Naive thymus-derived CD8-positive, alpha-beta T cell (primary cell): ENCODE data around the gene SYNGR1. TPM values are rescaled to one million over a fixed set of nuclear protein-coding genes. Genes with fewer than 3 reads are reported as not detected.

Experiments used
- ATAC-seq, 2 donors: fragments of 150-1000 bp; cut with Tn5 transposase in 1 of 2; sonication (Bioruptor Pico), chemical (Tn5 transposase) in 1 of 2; 1 replicate in 1 of 2; 2 replicates in 1 of 2; pipeline ENCODE4 v1.10.0; 2021; ENCODE audit warnings: mild to moderate bottlenecking in 2 of 2, moderate library complexity in 2 of 2
- POLR2A ChIA-PET: fragments of 350-600 bp; sonication (Branson Sonifier 250); formaldehyde crosslinking; loops from one replicate; lab custom pipeline; 2021; ENCODE audit warnings: antibody characterized with exemption; lab: Charles Lee
- DNase-seq, 10 donors: peaks; one replicate each; pipeline versions ENCODE4 v3.0.0 to v3.0.0-alpha.2; 2020 to 2022
- H3K27ac Mint-ChIP-seq, 10 donors: one replicate each; pipeline ENCODE4 v1.8.0; 2020 to 2022; ENCODE audit warnings: mild to moderate bottlenecking in 10 of 10, mixed read lengths in 10 of 10, moderate library complexity in 4 of 10, inconsistent platforms in 1 of 10
- H3K27me3 Mint-ChIP-seq, 5 donors: one replicate each; pipeline ENCODE4 v1.8.0; 2021 to 2022; ENCODE audit warnings: mixed read lengths in 5 of 5
- H3K36me3 Mint-ChIP-seq, 3 donors: one replicate each; pipeline ENCODE4 v1.8.0; 2020 to 2022; ENCODE audit warnings: mixed read lengths in 3 of 3, mild to moderate bottlenecking in 2 of 3, inconsistent platforms in 1 of 3
- H3K4me1 Mint-ChIP-seq, 4 donors: one replicate each; pipeline ENCODE4 v1.8.0; 2021 to 2022; ENCODE audit warnings: mixed read lengths in 4 of 4
- H3K4me3 Mint-ChIP-seq, 10 donors: one replicate each; pipeline ENCODE4 v1.8.0; 2020 to 2022; ENCODE audit warnings: mild to moderate bottlenecking in 10 of 10, mixed read lengths in 10 of 10, moderate library complexity in 6 of 10, inconsistent platforms in 1 of 10
- H3K9me3 Mint-ChIP-seq, 9 donors: one replicate each; pipeline ENCODE4 v1.8.0; 2020 to 2022; ENCODE audit warnings: mixed read lengths in 9 of 9, mild to moderate bottlenecking in 3 of 9, inconsistent platforms in 1 of 9, moderate library complexity in 1 of 9
- polyA plus RNA-seq, 3 donors: library from polyadenylated mRNA; unstranded; fragments of 300-500 nt; fragmentation: Illumina TruSeq; gene quantifications; one replicate each; pipeline ENCODE4 v1.2.3, GENCODE V29; 2021
- total RNA-seq, 8 experiments: library from RNA in 2 of 8; stranded (reverse) in 2 of 8; gene quantifications; one replicate each; pipeline ENCODE4 v1.2.3 and lab custom pipeline; 2021 to 2026

The SYNGR1 gene
- total and polyA plus RNA-seq, 5 experiments from 2014 or later = 10.0 to 14.8 (median 11.4) TPM

DNA sequence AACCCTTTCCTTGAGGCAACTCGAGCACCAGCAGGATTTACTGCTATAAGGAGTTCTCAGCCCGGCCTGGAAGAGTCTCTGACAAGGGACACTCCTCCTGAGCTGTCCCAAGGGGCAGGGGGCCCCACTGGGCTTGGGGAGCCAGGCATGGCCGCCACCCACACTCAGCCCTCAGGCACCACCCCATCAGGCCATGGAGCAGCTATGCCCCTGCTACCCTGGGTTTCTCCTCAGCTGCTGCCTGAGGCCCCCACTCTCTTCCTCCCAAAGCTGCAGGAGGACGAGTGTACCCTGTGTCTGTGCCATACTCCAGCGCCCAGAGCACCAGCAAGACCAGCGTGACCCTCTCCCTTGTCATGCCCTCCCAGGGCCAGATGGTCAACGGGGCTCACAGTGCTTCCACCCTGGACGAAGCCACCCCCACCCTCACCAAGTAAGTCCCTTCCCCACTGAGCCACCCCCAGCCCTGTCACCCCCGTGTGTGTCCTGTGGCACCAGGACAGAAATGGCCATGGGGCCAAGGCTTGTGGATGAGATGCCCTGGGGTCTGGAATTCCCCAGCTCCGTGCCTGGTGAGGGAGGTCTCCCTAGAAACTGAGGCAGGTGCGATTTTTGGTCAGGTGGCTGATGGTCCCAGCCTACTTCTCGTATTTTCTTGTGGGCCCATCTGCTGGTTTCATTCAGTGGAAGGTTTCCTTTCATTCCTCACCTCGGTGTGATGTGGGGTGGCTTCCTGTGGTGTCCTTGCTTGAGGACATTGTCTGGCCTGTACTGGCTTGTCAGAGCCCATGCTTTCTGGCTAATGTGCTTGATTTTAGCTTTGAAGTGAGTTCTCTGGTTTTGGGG lies 78.2 kb downstream of the SYNGR1 start:
- POLR2A ChIA-PET = interaction anchor here (1.2 to 1.4 kb wide), 3 partner anchors 9 to 13 kb away, joined by 3 to 4 read pairs (median 4); no protein-coding TSS in a partner anchor
- H3K27ac Mint-ChIP-seq = peak overlapping the region in 2 of 10 donors; percentile 34 to 46
- no peaks in the 10 kb centered on the region for H3K9me3 Mint-ChIP-seq
- no peaks in the 10 kb centered on the region for H3K27me3 Mint-ChIP-seq
- no peaks in the 10 kb centered on the region for H3K4me1 Mint-ChIP-seq
- ATAC-seq = no peak
- no peak for DNase-seq
- H3K4me3 Mint-ChIP-seq = no peak overlapping the region
- H3K36me3 Mint-ChIP-seq = peaks cover 4 to 78% (median 12%) of the 10 kb centered on the region in 3 donors

DNA sequence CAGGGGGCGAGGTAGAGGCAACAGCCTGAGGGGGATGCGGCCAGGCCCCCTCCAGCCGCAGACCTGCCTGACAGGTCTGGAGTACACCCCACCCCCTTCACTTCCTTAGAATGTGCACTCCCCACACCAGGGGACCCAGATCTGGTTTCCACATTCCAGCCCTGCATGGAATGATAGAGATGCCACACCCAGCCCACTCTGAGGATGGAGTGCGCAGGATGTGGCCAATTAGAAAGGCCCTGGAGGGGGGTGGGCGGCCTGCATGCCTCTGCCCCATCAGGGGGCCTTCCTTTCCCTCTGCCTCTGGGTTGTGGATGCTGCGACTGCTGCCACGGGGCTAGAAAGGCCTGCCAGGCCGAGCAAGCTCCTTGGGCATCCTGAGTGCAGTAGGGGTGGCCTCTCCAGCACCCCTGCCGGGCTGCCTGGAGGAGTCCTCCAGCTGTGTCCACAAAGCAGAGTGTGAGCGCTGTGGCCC lies 78.8 kb downstream of the SYNGR1 start:
- no peak for DNase-seq
- Mint-ChIP-seq H3K4me3 (no peak overlapping the region), H3K9me3 (no peaks in the 10 kb centered on the region), H3K4me1 (no peaks in the 10 kb centered on the region), H3K27me3 (no peaks in the 10 kb centered on the region), H3K27ac (no peak overlapping the region), H3K36me3 (peaks cover 4 to 73% (median 12%) of the 10 kb centered on the region in 3 donors)
- no peak for ATAC-seq
- POLR2A ChIA-PET = interaction anchor here (1.2 kb wide), 1 partner anchor 12 kb away, joined by 3 read pairs; no protein-coding TSS in a partner anchor

- no peaks in the 10 kb centered on the region for H3K27me3 Mint-ChIP-seq
- ATAC-seq (no peak), DNase-seq (no peak)
- no peak overlapping the region for H3K4me3 Mint-ChIP-seq
- H3K4me1 Mint-ChIP-seq = no peaks in the 10 kb centered on the region
- H3K36me3 Mint-ChIP-seq = peaks cover 0 to 71% (median 8%) of the 10 kb centered on the region in 3 donors
- H3K27ac Mint-ChIP-seq = peak overlapping the region in 1 of 10 donors; percentile 5
- no peaks in the 10 kb centered on the region for H3K9me3 Mint-ChIP-seq
- POLR2A ChIA-PET = interaction anchor here (1.2 kb wide), 1 partner anchor 12 kb away, joined by 3 read pairs; no protein-coding TSS in a partner anchor
These were observed 79.4 kb downstream of the SYNGR1 start for GRCh38 chr22:39429186-39429585.

- Mint-ChIP-seq H3K4me1 (no peaks in the 10 kb centered on the region), H3K9me3 (no peaks in the 10 kb centered on the region), H3K27me3 (no peaks in the 10 kb centered on the region), H3K4me3 (no peak overlapping the region), H3K36me3 (peaks cover 0 to 62% (median 8%) of the 10 kb centered on the region in 3 donors), H3K27ac (peak overlapping the region in 1 of 10 donors; percentile 34)
- ATAC-seq (no peak), DNase-seq (no peak)
- POLR2A ChIA-PET = no interaction called here
These were observed 80.3 kb downstream of the SYNGR1 start for GRCh38 chr22:39429916-39430575.

- Mint-ChIP-seq H3K4me1 (no peaks in the 10 kb centered on the region), H3K4me3 (no peak overlapping the region), H3K27ac (no peak overlapping the region), H3K36me3 (peaks cover 0 to 56% (median 8%) of the 10 kb centered on the region in 3 donors), H3K9me3 (no peaks in the 10 kb centered on the region), H3K27me3 (no peaks in the 10 kb centered on the region)
- ATAC-seq (no peak), DNase-seq (no peak)
- POLR2A ChIA-PET = no interaction called here
These were observed 80.9 kb downstream of the SYNGR1 start for GRCh38 chr22:39430576-39431150.

- H3K4me3 Mint-ChIP-seq = no peak overlapping the region
- H3K9me3 Mint-ChIP-seq = no peaks in the 10 kb centered on the region
- no peaks in the 10 kb centered on the region for H3K27me3 Mint-ChIP-seq
- ATAC-seq = no peak
- H3K36me3 Mint-ChIP-seq = peaks cover 0 to 50% (median 8%) of the 10 kb centered on the region in 3 donors
- no peak for DNase-seq
- no peaks in the 10 kb centered on the region for H3K4me1 Mint-ChIP-seq
- no peak overlapping the region for H3K27ac Mint-ChIP-seq
- POLR2A ChIA-PET = interaction anchor here (0.8 to 1.0 kb wide), 2 partner anchors 22 to 89 kb away, joined by 4 to 5 read pairs; no protein-coding TSS in a partner anchor
These were observed 81.5 kb downstream of the SYNGR1 start for GRCh38 chr22:39431216-39431801.

GRCh38 chr22:39431821-39432251 lies 82.0 kb downstream of the SYNGR1 start:
- peak overlapping the region in 1 of 10 donors; percentile 59 for H3K27ac Mint-ChIP-seq
- H3K27me3 Mint-ChIP-seq = no peaks in the 10 kb centered on the region
- POLR2A ChIA-PET = interaction anchor here (0.8 to 1.0 kb wide), 2 partner anchors 22 to 88 kb away, joined by 4 to 5 read pairs; no protein-coding TSS in a partner anchor

GRCh38 chr22:39432361-39432811 lies 82.6 kb downstream of the SYNGR1 start:
- no peak overlapping the region for H3K4me3 Mint-ChIP-seq
- H3K4me1 Mint-ChIP-seq = peaks cover 0 to 4% (median 4%) of the 10 kb centered on the region in 4 donors
- DNase-seq (no peak), ATAC-seq (no peak)
- no peak overlapping the region for H3K27ac Mint-ChIP-seq
- H3K9me3 Mint-ChIP-seq = no peaks in the 10 kb centered on the region
- POLR2A ChIA-PET = interaction anchor here (1.0 kb wide), 1 partner anchor 87 kb away, joined by 4 read pairs; no protein-coding TSS in a partner anchor
- H3K27me3 Mint-ChIP-seq = no peaks in the 10 kb centered on the region
- H3K36me3 Mint-ChIP-seq = peaks cover 0 to 39% (median 5%) of the 10 kb centered on the region in 3 donors

More at GRCh38 chr22:39431821-39432251, 82.0 kb downstream of the SYNGR1 start:
- no peak overlapping the region for H3K4me3 Mint-ChIP-seq
- no peaks in the 10 kb centered on the region for H3K9me3 Mint-ChIP-seq
- no peak for DNase-seq
- no peak for ATAC-seq
- H3K36me3 Mint-ChIP-seq = peaks cover 0 to 44% (median 8%) of the 10 kb centered on the region in 3 donors
- no peaks in the 10 kb centered on the region for H3K4me1 Mint-ChIP-seq

GRCh38 chr22:39433476-39434242 lies 83.9 kb downstream of the SYNGR1 start:
- ATAC-seq (no peak), DNase-seq (no peak)
- Mint-ChIP-seq H3K4me3 (no peak overlapping the region), H3K27me3 (peaks cover 0 to 2% (median 0%) of the 10 kb centered on the region in 5 donors), H3K4me1 (peaks cover 0 to 13% (median 12%) of the 10 kb centered on the region in 4 donors), H3K9me3 (no peaks in the 10 kb centered on the region), H3K36me3 (peaks cover 0 to 26% (median 3%) of the 10 kb centered on the region in 3 donors), H3K27ac (peak overlapping the region in 1 of 10 donors; percentile 28)
- POLR2A ChIA-PET = interaction anchor here (0.7 to 1.0 kb wide), 3 partner anchors 13 to 114 kb away, joined by 3 read pairs; partner anchors contain the start of gene RPL3

DNA sequence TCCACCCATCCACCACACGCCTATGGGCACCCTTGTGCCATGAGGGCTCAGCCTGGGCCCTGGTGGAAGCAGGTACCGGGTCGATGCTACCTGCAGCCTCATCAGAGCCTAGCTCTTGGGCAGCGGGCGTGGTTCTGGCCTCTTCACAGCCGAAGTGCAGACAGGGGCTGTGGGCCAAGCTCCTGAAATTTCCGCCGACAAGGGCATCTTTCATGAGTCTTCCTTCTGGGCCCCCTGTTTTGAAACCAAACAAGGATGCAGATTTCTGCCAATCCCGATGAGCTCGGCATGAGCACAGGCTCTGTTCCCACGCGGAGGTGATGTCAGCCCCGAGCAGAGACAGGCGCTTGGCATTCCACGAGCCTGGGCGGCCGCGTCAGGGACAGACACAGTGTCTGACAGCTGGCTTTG lies 84.5 kb downstream of the SYNGR1 start:
- no peak for ATAC-seq
- H3K27ac Mint-ChIP-seq = no peak overlapping the region
- POLR2A ChIA-PET = interaction anchor here (0.7 to 1.6 kb wide), 4 partner anchors 12 to 114 kb away, joined by 3 read pairs; partner anchors contain the start of gene RPL3

DNA sequence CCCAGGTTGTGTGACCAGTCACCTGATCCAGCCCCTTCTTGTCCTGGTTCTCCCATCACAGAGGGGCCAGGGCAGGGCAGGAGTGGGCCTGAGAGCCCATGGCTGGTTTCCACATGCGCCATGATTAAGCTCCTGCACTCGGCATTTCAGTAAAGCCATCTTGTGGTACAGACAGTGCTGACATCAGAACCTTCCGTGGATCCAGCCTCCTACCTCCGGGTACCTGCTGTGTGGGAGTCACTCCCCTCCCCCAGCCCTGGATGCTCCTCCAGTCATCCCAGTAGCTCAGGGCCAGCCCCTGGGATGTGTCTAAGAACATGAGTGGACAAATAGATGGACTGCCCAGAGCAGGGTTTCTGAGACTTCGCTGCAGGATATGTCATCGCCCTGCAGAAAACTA lies 84.9 kb downstream of the SYNGR1 start:
- no peak overlapping the region for H3K4me3 Mint-ChIP-seq
- POLR2A ChIA-PET = interaction anchor here (0.9 to 1.6 kb wide), 3 partner anchors 57 to 115 kb away, joined by 3 read pairs; partner anchors contain the start of gene RPL3
- H3K36me3 Mint-ChIP-seq = peaks cover 0 to 16% (median 3%) of the 10 kb centered on the region in 3 donors
- no peaks in the 10 kb centered on the region for H3K9me3 Mint-ChIP-seq
- DNase-seq (no peak), ATAC-seq (no peak)
- peaks cover 0 to 9% (median 4%) of the 10 kb centered on the region in 5 donors for H3K27me3 Mint-ChIP-seq
- H3K27ac Mint-ChIP-seq = peak overlapping the region in 2 of 10 donors; percentile 37 to 38
- H3K4me1 Mint-ChIP-seq = peaks cover 5 to 20% (median 19%) of the 10 kb centered on the region in 4 donors

More for the DNA sequence above, 84.5 kb downstream of the SYNGR1 start:
- no peaks in the 10 kb centered on the region for H3K9me3 Mint-ChIP-seq
- H3K27me3 Mint-ChIP-seq = peaks cover 0 to 7% (median 3%) of the 10 kb centered on the region in 5 donors
- no peak for DNase-seq
- peaks cover 0 to 21% (median 3%) of the 10 kb centered on the region in 3 donors for H3K36me3 Mint-ChIP-seq
- H3K4me3 Mint-ChIP-seq = no peak overlapping the region
- peaks cover 3 to 19% (median 17%) of the 10 kb centered on the region in 4 donors for H3K4me1 Mint-ChIP-seq
